ENCODE results near the gene COL23A1.

The COL23A1 gene

DNA sequence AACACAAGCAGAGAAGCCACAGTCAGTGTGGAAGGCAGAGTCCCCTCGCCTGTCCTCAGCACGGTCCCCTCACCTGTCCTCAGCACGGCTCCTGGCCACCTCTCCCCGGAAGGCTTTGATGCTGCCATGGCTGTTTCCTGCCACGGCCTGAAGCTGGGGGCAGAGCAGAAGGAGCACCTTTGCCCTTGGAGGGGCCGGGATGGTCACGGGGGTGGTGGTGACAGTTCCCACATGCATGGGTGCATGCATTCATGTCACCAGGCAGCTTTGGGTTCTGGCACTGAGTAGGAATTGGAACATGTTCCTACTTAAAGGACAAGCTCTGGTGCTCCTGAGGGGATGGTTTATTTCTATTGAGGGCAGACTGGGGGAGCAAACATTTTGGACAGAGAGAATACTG, 299.8 kb downstream of the COL23A1 start:
- Histone ChIP-seq H3K36me3 (ENCODE audit: control insufficient read depth, insufficient read depth, low read length) (no peaks in the 10 kb centered on the region), H3K4me3 (ENCODE audit: insufficient read depth, low read depth, low read length) (no peak overlapping the region), H3K27ac (ENCODE audit: insufficient read depth, low read depth, low read length, poor library complexity, severe bottlenecking) (no peak overlapping the region), H3K27me3 (ENCODE audit: control insufficient read depth, insufficient read depth, low read length, poor library complexity, severe bottlenecking) (no peaks in the 10 kb centered on the region), H3K4me1 (ENCODE audit: control insufficient read depth, insufficient read depth, low read length) (no peaks in the 10 kb centered on the region), H3K9me3 (ENCODE audit: control insufficient read depth, low read length) (no peaks in the 10 kb centered on the region)
- WGBS, 2 experiments, result 93 to 94% methylated on average over 7 of the region's 7 CpGs

DNA sequence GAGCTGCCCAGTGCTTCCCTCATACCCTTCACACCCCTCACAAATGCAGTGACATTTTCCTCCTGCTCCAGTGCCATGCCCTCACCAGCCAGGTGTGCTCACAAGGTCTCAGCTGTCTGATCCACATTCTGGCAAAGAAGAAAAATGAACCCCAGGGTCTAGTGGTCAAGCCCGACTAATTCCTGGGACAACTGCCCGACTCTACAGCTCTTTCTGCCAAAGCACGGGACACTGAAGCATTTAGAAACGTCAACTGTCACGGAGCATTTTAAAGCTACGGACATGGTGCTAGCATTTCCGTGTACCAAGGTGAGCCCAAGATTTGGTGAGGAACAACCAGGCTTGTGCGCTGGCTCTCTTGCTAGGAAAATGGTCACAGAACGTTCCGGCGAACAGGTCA, 300.8 kb downstream of the COL23A1 start:
- Histone ChIP-seq H3K27me3 (ENCODE audit: control insufficient read depth, insufficient read depth, low read length, poor library complexity, severe bottlenecking) (no peaks in the 10 kb centered on the region), H3K4me3 (ENCODE audit: insufficient read depth, low read depth, low read length) (no peak overlapping the region), H3K27ac (ENCODE audit: insufficient read depth, low read depth, low read length, poor library complexity, severe bottlenecking) (no peak overlapping the region), H3K36me3 (ENCODE audit: control insufficient read depth, insufficient read depth, low read length) (no peaks in the 10 kb centered on the region), H3K4me1 (ENCODE audit: control insufficient read depth, insufficient read depth, low read length) (no peaks in the 10 kb centered on the region), H3K9me3 (ENCODE audit: control insufficient read depth, low read length) (no peaks in the 10 kb centered on the region)
- WGBS, 2 experiments, result 83 to 85% methylated on average over 11 of the region's 11 CpGs

DNA sequence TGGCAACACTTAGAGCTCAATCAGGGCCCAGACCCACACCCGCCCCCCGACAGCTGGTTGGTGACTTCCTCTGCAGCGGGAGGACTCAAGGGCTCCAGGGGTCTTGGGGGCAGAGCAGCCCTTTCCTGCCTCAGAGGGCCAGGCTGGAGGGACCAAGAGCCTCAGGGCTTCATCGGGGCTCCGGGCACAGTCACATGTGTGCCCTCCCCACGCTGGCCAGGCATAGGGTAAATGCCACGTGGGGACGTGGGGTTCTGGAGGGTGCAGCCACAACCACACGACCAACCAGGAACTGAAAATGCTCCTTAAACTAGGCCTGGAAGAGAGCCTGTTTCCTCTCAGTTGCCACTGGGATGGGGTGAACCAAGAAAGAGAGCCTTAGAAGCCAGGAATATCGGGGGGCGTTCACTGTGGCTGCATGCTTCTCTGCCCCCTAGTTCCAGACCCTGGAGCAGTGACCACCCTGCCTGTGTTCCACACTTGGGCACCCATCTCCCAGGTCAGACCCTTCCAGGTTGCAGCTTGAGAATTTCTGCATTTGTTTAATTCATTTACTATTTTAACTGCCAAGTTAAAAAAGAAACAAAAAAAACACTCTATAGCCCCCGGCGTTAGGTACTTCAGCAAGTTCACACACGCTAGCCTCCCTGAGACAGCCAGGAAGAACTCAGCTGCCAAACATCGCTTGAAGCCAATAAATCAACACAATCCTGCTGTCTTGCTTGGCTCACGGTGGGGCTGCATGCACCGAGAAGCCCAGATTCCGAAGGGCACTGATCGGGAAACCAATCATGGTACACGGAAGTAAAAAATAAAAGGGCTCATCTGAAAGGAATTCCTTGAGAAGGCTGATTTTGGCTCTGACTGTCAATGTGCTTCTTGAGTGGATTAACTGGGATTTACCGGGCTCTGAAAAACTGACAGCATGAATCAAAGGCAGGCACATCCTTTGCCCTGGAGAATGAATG, 301.5 kb downstream of the COL23A1 start:
- no peak overlapping the region for H3K4me3 ChIP-seq (ENCODE audit: insufficient read depth, low read depth, low read length)
- no peaks in the 10 kb centered on the region for H3K36me3 ChIP-seq (ENCODE audit: control insufficient read depth, insufficient read depth, low read length)
- no peaks in the 10 kb centered on the region for H3K27me3 ChIP-seq (ENCODE audit: control insufficient read depth, insufficient read depth, low read length, poor library complexity, severe bottlenecking)
- peaks cover 3% of the 10 kb centered on the region for H3K9me3 ChIP-seq (ENCODE audit: control insufficient read depth, low read length)
- H3K4me1 ChIP-seq (ENCODE audit: control insufficient read depth, insufficient read depth, low read length), result no peaks in the 10 kb centered on the region
- 87% methylated on average over 21 of the region's 21 CpGs for WGBS, 2 experiments
- H3K27ac ChIP-seq (ENCODE audit: insufficient read depth, low read depth, low read length, poor library complexity, severe bottlenecking), result no peak overlapping the region

DNA sequence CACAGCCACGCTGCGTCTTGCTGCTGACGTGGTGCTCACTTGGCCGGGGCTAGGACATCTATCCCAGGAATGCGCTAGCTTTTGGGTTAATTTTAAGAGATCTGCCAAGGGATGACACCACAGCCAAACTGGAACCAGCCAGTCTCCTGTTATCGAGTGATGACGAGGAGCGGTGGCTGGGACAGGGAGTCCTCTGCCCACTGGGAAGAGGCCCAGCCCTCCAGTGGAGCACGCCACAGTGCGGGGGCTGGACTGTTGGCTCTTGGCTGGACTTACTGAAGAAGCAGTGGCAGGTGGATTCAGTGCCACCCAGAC, 302.4 kb downstream of the COL23A1 start:
- Histone ChIP-seq H3K36me3 (ENCODE audit: control insufficient read depth, insufficient read depth, low read length) (no peaks in the 10 kb centered on the region), H3K9me3 (ENCODE audit: control insufficient read depth, low read length) (peaks cover 3% of the 10 kb centered on the region), H3K4me3 (ENCODE audit: insufficient read depth, low read depth, low read length) (no peak overlapping the region), H3K27me3 (ENCODE audit: control insufficient read depth, insufficient read depth, low read length, poor library complexity, severe bottlenecking) (no peaks in the 10 kb centered on the region), H3K4me1 (ENCODE audit: control insufficient read depth, insufficient read depth, low read length) (no peaks in the 10 kb centered on the region), H3K27ac (ENCODE audit: insufficient read depth, low read depth, low read length, poor library complexity, severe bottlenecking) (no peak overlapping the region)
- 95 to 96% methylated on average over 10 of the region's 10 CpGs for WGBS, 2 experiments

DNA sequence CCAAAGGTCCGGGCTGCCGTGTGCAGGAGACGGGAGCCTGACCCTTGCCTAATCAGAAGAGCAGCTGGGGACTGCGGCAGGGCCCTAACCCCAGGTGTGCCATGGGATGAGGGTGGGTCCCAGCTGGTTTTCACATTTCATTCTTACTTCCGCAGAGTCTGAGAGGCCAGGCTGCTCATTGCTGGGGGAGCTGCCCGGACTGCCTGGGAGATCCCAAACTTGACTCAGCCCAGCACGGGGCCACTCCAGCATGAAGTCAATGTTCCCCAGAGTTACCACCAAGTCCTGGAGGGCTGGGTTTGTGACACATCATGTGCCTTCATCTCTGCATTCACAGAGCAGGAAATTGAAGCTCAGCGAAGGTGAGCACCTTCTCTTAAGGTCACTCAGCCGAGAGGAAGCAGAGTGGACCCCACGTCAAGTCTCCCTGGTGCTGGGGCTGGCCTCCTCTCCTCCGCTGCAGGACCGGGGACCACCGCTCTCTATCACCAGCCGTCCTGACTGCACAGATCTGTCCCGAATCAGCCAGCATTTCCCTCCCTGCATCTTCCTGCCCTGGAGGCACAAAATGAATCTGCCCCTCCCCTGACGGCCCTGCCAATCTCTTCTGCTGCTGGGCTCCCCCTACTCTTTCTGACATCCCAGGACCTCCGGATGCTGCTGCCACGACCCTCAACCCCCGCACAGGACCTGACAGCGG, 303.0 kb downstream of the COL23A1 start:
- no peaks in the 10 kb centered on the region for H3K27me3 ChIP-seq (ENCODE audit: control insufficient read depth, insufficient read depth, low read length, poor library complexity, severe bottlenecking)

DNA sequence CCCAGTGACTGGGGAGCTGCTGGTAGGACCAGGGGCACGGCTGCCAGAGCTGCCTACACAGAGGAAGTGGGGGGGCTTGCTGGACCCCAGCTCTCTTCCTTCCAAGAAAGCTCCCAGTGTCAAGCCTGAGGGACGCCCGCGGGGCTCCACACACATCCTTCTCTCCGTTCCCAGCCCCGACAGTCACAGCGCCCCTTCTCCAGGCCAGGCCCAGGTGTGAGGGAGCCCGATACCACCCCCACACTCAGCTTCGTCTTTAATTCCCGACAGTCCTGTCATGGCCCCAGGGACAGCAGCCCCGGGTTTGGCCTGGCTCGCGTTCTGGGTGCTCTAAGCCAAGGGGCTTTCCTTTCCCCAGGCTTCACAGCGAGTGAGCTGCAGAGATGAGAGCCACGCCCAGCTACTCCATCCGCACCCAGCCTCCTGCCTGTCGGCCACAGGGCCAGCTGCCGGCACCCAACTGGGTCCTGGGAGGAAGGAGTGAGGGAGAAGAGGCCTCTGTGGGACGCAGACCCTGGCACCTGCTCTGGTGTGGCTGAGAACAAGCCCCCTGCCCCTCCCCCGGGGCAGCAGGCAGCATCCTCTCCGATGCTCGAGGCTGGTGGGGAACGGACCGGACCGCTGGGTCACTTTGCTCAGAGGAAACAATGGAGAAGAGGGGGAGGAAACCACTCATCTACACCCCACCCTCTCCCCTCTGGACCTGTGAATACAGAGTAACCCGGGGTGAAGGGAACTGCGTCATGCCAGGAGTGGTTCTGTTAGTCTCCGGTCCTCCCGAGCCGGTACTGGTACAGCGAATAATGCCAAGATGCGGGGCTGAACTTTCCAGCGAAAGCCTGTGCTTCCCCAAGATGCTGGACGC, 303.7 kb downstream of the COL23A1 start:
- Histone ChIP-seq H3K27ac (ENCODE audit: insufficient read depth, low read depth, low read length, poor library complexity, severe bottlenecking) (no peak overlapping the region), H3K9me3 (ENCODE audit: control insufficient read depth, low read length) (peaks cover 3% of the 10 kb centered on the region), H3K4me3 (ENCODE audit: insufficient read depth, low read depth, low read length) (no peak overlapping the region), H3K36me3 (ENCODE audit: control insufficient read depth, insufficient read depth, low read length) (no peaks in the 10 kb centered on the region), H3K4me1 (ENCODE audit: control insufficient read depth, insufficient read depth, low read length) (no peaks in the 10 kb centered on the region), H3K27me3 (ENCODE audit: control insufficient read depth, insufficient read depth, low read length, poor library complexity, severe bottlenecking) (no peaks in the 10 kb centered on the region)
- WGBS, 2 experiments, result 88 to 90% methylated on average over 34 of the region's 34 CpGs

More for the DNA sequence above, 303.0 kb downstream of the COL23A1 start:
- Histone ChIP-seq H3K27ac (ENCODE audit: insufficient read depth, low read depth, low read length, poor library complexity, severe bottlenecking) (no peak overlapping the region), H3K4me1 (ENCODE audit: control insufficient read depth, insufficient read depth, low read length) (no peaks in the 10 kb centered on the region), H3K36me3 (ENCODE audit: control insufficient read depth, insufficient read depth, low read length) (no peaks in the 10 kb centered on the region), H3K4me3 (ENCODE audit: insufficient read depth, low read depth, low read length) (no peak overlapping the region), H3K9me3 (ENCODE audit: control insufficient read depth, low read length) (peaks cover 3% of the 10 kb centered on the region)
- WGBS, 2 experiments, result 86 to 87% methylated on average over 20 of the region's 20 CpGs

DNA sequence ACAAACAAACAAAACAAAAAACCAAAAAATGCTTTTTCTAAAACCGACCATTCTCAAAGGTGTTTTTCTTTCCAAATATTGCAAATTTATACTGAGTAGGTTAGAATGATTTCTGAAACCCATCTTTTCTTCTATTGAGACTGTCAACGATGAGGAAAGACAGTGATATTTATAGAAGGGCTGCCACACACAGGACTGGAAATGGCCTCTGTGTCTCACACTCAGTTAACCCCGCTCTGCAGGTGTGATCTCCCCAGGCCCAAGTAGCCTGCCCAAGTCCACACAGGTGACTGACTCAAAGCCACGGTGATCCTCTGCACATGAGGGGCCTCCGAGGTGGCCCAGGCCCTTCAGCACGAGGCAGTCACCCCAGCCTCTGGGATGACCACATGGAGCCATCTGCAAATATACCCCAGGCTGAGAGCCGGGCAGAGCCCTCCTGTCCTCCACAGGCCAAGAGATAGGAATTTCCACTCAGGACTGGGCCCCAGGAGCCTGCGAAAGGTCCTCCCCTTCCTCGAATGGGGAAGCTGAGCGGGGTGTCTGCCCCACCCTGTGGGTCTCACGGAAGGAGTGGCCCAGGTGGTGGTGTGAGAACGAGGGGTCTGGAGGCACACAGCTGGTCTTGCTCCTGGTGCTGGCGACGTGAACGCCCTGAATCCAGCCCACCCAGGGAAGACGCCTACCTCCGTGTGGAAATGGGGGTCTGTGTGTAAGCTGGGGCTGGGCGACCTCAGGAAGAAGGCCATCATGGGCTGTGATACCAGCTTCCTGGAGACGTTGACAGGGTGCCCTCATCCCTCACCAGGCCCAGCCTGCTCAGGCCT, 304.6 kb downstream of the COL23A1 start:
- no peak overlapping the region for H3K27ac ChIP-seq (ENCODE audit: insufficient read depth, low read depth, low read length, poor library complexity, severe bottlenecking)
- WGBS, 2 experiments, result 92% methylated on average over 18 to 19 of the region's 19 CpGs
- H3K36me3 ChIP-seq (ENCODE audit: control insufficient read depth, insufficient read depth, low read length), result no peaks in the 10 kb centered on the region
- no peaks in the 10 kb centered on the region for H3K4me1 ChIP-seq (ENCODE audit: control insufficient read depth, insufficient read depth, low read length)
- H3K9me3 ChIP-seq (ENCODE audit: control insufficient read depth, low read length), result peaks cover 3% of the 10 kb centered on the region
- no peak overlapping the region for H3K4me3 ChIP-seq (ENCODE audit: insufficient read depth, low read depth, low read length)
- no peaks in the 10 kb centered on the region for H3K27me3 ChIP-seq (ENCODE audit: control insufficient read depth, insufficient read depth, low read length, poor library complexity, severe bottlenecking)

DNA sequence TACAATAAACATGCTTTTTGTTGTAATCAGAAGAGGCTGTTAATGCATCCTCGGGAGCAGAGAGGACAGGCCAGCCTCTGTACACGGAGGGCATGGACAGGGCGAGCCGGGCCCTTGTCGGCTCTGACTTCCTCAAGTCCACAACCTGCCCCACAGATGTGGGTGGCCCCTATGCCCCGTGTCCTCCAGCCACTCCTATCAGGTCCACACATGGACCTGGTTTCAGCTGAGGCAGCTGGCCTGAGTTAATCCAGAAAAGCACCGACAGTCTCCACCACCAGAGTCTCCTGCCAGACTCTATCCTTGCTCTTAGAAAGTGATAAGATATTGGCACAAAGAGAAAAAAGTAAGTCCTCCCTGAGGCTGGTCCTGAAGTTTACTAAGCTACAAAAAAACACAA, 305.2 kb downstream of the COL23A1 start:
- Histone ChIP-seq H3K4me1 (ENCODE audit: control insufficient read depth, insufficient read depth, low read length) (no peaks in the 10 kb centered on the region), H3K27me3 (ENCODE audit: control insufficient read depth, insufficient read depth, low read length, poor library complexity, severe bottlenecking) (peaks cover 4% of the 10 kb centered on the region), H3K27ac (ENCODE audit: insufficient read depth, low read depth, low read length, poor library complexity, severe bottlenecking) (no peak overlapping the region), H3K36me3 (ENCODE audit: control insufficient read depth, insufficient read depth, low read length) (no peaks in the 10 kb centered on the region), H3K9me3 (ENCODE audit: control insufficient read depth, low read length) (peaks cover 3% of the 10 kb centered on the region), H3K4me3 (ENCODE audit: insufficient read depth, low read depth, low read length) (no peak overlapping the region)
- WGBS, 2 experiments, result 93% methylated on average over 7 of the region's 7 CpGs

DNA sequence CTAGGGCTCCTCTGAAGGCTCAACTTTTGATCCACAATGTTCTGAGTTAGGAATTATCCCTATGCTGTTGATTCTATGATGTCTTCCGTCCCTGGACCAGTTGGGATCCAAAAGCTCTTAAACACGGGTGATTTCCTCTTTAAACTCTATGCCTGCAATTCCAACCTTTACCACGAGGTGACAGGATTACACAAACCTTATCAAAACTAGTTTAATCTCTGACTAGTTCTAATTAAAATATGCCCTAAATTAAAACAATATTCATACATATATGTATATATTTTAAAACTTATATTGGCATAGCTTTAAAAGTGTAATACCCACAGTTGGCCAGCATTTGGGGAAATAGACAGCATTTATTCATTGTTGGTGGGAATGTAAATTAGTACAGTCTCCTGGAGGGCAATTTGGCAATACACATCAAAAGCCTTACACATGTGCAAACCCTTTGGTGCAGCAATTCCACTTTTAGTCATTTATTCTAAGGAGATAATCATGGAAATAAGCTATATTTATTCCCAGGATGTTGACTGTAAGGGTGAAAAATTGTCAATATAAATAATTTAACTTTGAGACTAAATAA, 306.0 kb downstream of the COL23A1 start:
- Histone ChIP-seq H3K36me3 (ENCODE audit: control insufficient read depth, insufficient read depth, low read length) (no peaks in the 10 kb centered on the region), H3K4me1 (ENCODE audit: control insufficient read depth, insufficient read depth, low read length) (no peaks in the 10 kb centered on the region), H3K4me3 (ENCODE audit: insufficient read depth, low read depth, low read length) (no peak overlapping the region), H3K27ac (ENCODE audit: insufficient read depth, low read depth, low read length, poor library complexity, severe bottlenecking) (no peak overlapping the region), H3K9me3 (ENCODE audit: control insufficient read depth, low read length) (peaks cover 3% of the 10 kb centered on the region), H3K27me3 (ENCODE audit: control insufficient read depth, insufficient read depth, low read length, poor library complexity, severe bottlenecking) (peaks cover 4% of the 10 kb centered on the region)
- 51 to 54% methylated on average over 3 of the region's 3 CpGs for WGBS, 2 experiments

Data from ectodermal cell (in vitro differentiated cells).